SK-N-SH (cell line): ENCODE measurements around the gene MACROD2. TPM values are rescaled to one million over a fixed set of nuclear protein-coding genes. Genes with fewer than 3 reads are reported as not detected.

Experiments used
- CTCF ChIA-PET: fragments of 300-600, 350-600 bp; formaldehyde crosslinking; extraction: SDS; loops from one replicate; lab custom pipeline; 2021; lab: Yijun Ruan, JAX
- POLR2A ChIA-PET: fragments of 350-600 bp; sonication (Branson Sonifier 250); formaldehyde crosslinking; extraction: SDS; loops from one replicate; lab custom pipeline; 2020; ENCODE audit warnings: antibody characterized with exemption, inconsistent platforms; lab: Yijun Ruan, JAX
- DNase-seq: peaks from one replicate; pipeline ENCODE4 v3.0.0; 2012
- H2AFZ ChIP-seq: fragments of 200-600 bp; sonication (generic); 2 replicates; pipeline ENCODE4 v1.8.1; 2016; ENCODE audit warnings: antibody characterized with exemption, mild to moderate bottlenecking, low read depth
- H3F3A ChIP-seq: fragments of 200-600 bp; sonication (generic); replicated peaks from 2 replicates; pipeline ENCODE3; 2016; ENCODE audit warnings: antibody characterized with exemption, mild to moderate bottlenecking; ENCODE audit not compliant: insufficient read depth
- H3K27ac ChIP-seq, 2 experiments: fragments of 200-500 bp in 1 of 2; fragments of 200-600 bp in 1 of 2; sonication (Bioruptor generic) in 1 of 2; sonication (generic), shearing (Covaris generic) in 1 of 2; 2 replicates each; pipeline versions ENCODE4 v1.5.1 to v1.6.1; 2014 to 2016; ENCODE audit warnings: low read depth in 2 of 2, inconsistent platforms in 1 of 2, low read length in 1 of 2, mild to moderate bottlenecking in 1 of 2, mixed read lengths in 1 of 2
- H3K27me3 ChIP-seq: fragments of 200-600 bp; sonication (generic), shearing (Covaris generic); 2 replicates; pipeline ENCODE4 v1.6.1; 2016; ENCODE audit warnings: mixed run types; ENCODE audit not compliant: insufficient read depth
- H3K36me3 ChIP-seq, 2 experiments: fragments of 200-500 bp in 1 of 2; fragments of 200-600 bp in 1 of 2; sonication (Bioruptor generic) in 1 of 2; sonication (generic) in 1 of 2; replicated peaks in 1 of 2; 2 replicates each; pipeline versions ENCODE3 to v1.5.1; 2014 to 2016; ENCODE audit warnings: low read length in 1 of 2, mild to moderate bottlenecking in 1 of 2; ENCODE audit not compliant: insufficient read depth in 2 of 2, control insufficient read depth in 1 of 2
- H3K4me1 ChIP-seq, 2 experiments: fragments of 200-500 bp in 1 of 2; fragments of 200-600 bp in 1 of 2; sonication (Bioruptor generic) in 1 of 2; sonication (generic), shearing (Covaris generic) in 1 of 2; 2 replicates each; pipeline versions ENCODE4 v1.5.1 to v1.6.1; 2014 to 2016; ENCODE audit warnings: low read depth in 1 of 2, low read length in 1 of 2, mixed run types in 1 of 2; ENCODE audit not compliant: insufficient read depth in 2 of 2, control insufficient read depth in 1 of 2
- H3K4me2 ChIP-seq: fragments of 200-600 bp; sonication (generic), shearing (Covaris generic); 2 replicates; pipeline ENCODE4 v1.6.1; 2017; ENCODE audit warnings: mixed run types
- H3K4me3 ChIP-seq, 2 experiments: fragments of 200-500 bp in 1 of 2; fragments of 200-600 bp in 1 of 2; sonication (Bioruptor generic) in 1 of 2; sonication (generic), shearing (Covaris generic) in 1 of 2; 2 replicates each; pipeline versions ENCODE4 v1.5.1 to v1.8.1; 2014 to 2016; ENCODE audit warnings: low read depth in 2 of 2, inconsistent platforms in 1 of 2, low read length in 1 of 2, mild to moderate bottlenecking in 1 of 2, mixed read lengths in 1 of 2, moderate library complexity in 1 of 2
- H3K79me2 ChIP-seq: fragments of 200-600 bp; sonication (generic); 2 replicates; pipeline ENCODE4 v1.8.1; 2017; ENCODE audit warnings: mild to moderate bottlenecking; ENCODE audit not compliant: insufficient read depth
- H3K9ac ChIP-seq: fragments of 200-600 bp; sonication (generic); 2 replicates; pipeline ENCODE4 v1.6.1; 2017; ENCODE audit warnings: mixed run types
- H3K9me2 ChIP-seq: fragments of 200-600 bp; sonication (generic); 2 replicates; pipeline ENCODE4 v1.6.1; 2017; ENCODE audit warnings: mixed run types
- H3K9me3 ChIP-seq: fragments of 200-600 bp; sonication (generic); 2 replicates; pipeline ENCODE4 v1.6.1; 2017; ENCODE audit warnings: mixed run types, mild to moderate bottlenecking, moderate library complexity
- H4K20me1 ChIP-seq: fragments of 200-600 bp; sonication (generic); 2 replicates; pipeline ENCODE4 v1.6.1; 2017; ENCODE audit warnings: mild to moderate bottlenecking, mixed run types; ENCODE audit not compliant: insufficient read depth
- CHD2 ChIP-seq: fragments of 150-350 bp; IDR thresholded peaks from 2 replicates; pipeline ENCODE4 v1.6.1; 2018; ENCODE audit warnings: low read length; ENCODE audit not compliant: partially characterized antibody
- EP300 ChIP-seq, 2 experiments: IDR thresholded peaks; 2 replicates each; pipeline versions ENCODE4 v1.4.0 to v1.6.1; 2012; ENCODE audit warnings: borderline replicate concordance in 1 of 2, low read depth in 1 of 2, low read length in 1 of 2
- EZH2phosphoT487 ChIP-seq: fragments of 200-600 bp; sonication (generic); IDR thresholded peaks from 2 replicates; pipeline ENCODE4 v1.6.1; 2017; ENCODE audit warnings: low read depth, mixed run types, mild to moderate bottlenecking, antibody characterized with exemption, moderate library complexity, borderline replicate concordance
- FOXJ3 ChIP-seq: sonication (generic); formaldehyde crosslinking; IDR thresholded peaks from 2 replicates; pipeline ENCODE4 v1.5.1; 2020; ENCODE audit warnings: mild to moderate bottlenecking, missing genetic modification reagents
- GABPA ChIP-seq: IDR thresholded peaks from 2 replicates; pipeline ENCODE4 v1.4.0; 2012; ENCODE audit warnings: low read depth, mild to moderate bottlenecking
- GATA2 ChIP-seq: sonication (generic); formaldehyde crosslinking; IDR thresholded peaks from 2 replicates; pipeline ENCODE4 v1.5.0; 2020; ENCODE audit warnings: mild to moderate bottlenecking, missing genetic modification reagents
- IRF3 ChIP-seq: fragments of 150-350 bp; IDR thresholded peaks from 2 replicates; pipeline ENCODE4 v1.6.1; 2016; ENCODE audit warnings: mild to moderate bottlenecking, low read depth, low read length
- MAX ChIP-seq: IDR thresholded peaks from 2 replicates; pipeline ENCODE4 v1.4.0; 2012; ENCODE audit warnings: low read depth
- MEF2A ChIP-seq: IDR thresholded peaks from 2 replicates; pipeline ENCODE4 v1.4.0; 2012; ENCODE audit warnings: low read depth, borderline replicate concordance
- MXI1 ChIP-seq: IDR thresholded peaks from 2 replicates; pipeline ENCODE4 v1.6.1; 2012; ENCODE audit warnings: mild to moderate bottlenecking, low read depth, low read length, improper control_type of control experiment
- NFIC ChIP-seq: IDR thresholded peaks from 2 replicates; pipeline ENCODE4 v1.4.0; 2012; ENCODE audit warnings: borderline replicate concordance
- NRF1 ChIP-seq: IDR thresholded peaks from 2 replicates; pipeline ENCODE4 v1.6.1; 2012; ENCODE audit warnings: low read depth, mild to moderate bottlenecking, low read length
- POLR2AphosphoS5 ChIP-seq: IDR thresholded peaks from 2 replicates; pipeline ENCODE4 v1.6.1; 2012; ENCODE audit warnings: low read depth, low read length
- RFX5 ChIP-seq: IDR thresholded peaks from 2 replicates; pipeline ENCODE4 v1.6.1; 2012; ENCODE audit warnings: mild to moderate bottlenecking, improper control_type of control experiment, low read length
- RXRA ChIP-seq: IDR thresholded peaks from 2 replicates; pipeline ENCODE4 v1.4.0; 2012; ENCODE audit warnings: low read depth, mild to moderate bottlenecking, borderline replicate concordance
- SIN3A ChIP-seq: IDR thresholded peaks from 2 replicates; pipeline ENCODE4 v1.6.1; 2012; ENCODE audit warnings: low read depth, mild to moderate bottlenecking, low read length, moderate library complexity, borderline replicate concordance
- SMC3 ChIP-seq: IDR thresholded peaks from 2 replicates; pipeline ENCODE4 v1.6.1; 2012; ENCODE audit warnings: low read depth, low read length, improper control_type of control experiment
- TCF12 ChIP-seq: IDR thresholded peaks from 2 replicates; pipeline ENCODE4 v1.4.0; 2012
- TEAD4 ChIP-seq: IDR thresholded peaks from 2 replicates; pipeline ENCODE4 v1.4.0; 2012; ENCODE audit warnings: mild to moderate bottlenecking, borderline replicate concordance; ENCODE audit not compliant: insufficient read depth
- YY1 ChIP-seq: IDR thresholded peaks from 2 replicates; pipeline ENCODE4 v1.4.0; 2012; ENCODE audit warnings: low read depth, mild to moderate bottlenecking
- ZBTB33 ChIP-seq: IDR thresholded peaks from 2 replicates; pipeline ENCODE4 v1.4.0; 2012; ENCODE audit warnings: low read depth, borderline replicate concordance
- WGBS: methylation state at CpG from one replicate; pipeline ENCODE4 v1.1.6; 2017; ENCODE audit warnings: low lambda C conversion rate; 5-methylcytosine and 5-hydroxymethylcytosine counted together
- polyA plus RNA-seq, 3 experiments: library from polyadenylated mRNA; depleted of rRNA; stranded (reverse); fragments of >200 nt; gene quantifications; 2 replicates each; pipeline ENCODE4 v1.2.3, GENCODE V29; 2012
- TF ChIP-seq, protein P1 (sequence below): fragments of 200-600 bp; sonication (generic); IDR thresholded peaks from 2 replicates; pipeline ENCODE4 v1.6.1; 2017; ENCODE audit warnings: antibody characterized with exemption, mild to moderate bottlenecking, moderate library complexity
- TF ChIP-seq, protein P2 (sequence below): IDR thresholded peaks from 2 replicates; pipeline ENCODE4; 2012

Gene MACROD2
- polyA plus RNA-seq, 1 of the 3 experiments (the other 2 are of a cell fraction), result 0.33 TPM

GRCh38 chr20:15333170-15333569 is 1337.9 kb downstream of the MACROD2 start:
- Histone ChIP-seq H3K79me2 (no peaks in the 10 kb centered on the region), H3K4me2 (no peak overlapping the region), H3K9ac (no peak overlapping the region), H4K20me1 (no peaks in the 10 kb centered on the region), H3K4me3 (no peak overlapping the region), H3K4me1 (no peaks in the 10 kb centered on the region), H3K9me2 (no peaks in the 10 kb centered on the region), H2AFZ (no peak overlapping the region), H3K27me3 (no peaks in the 10 kb centered on the region), H3F3A (no peaks in the 10 kb centered on the region), H3K9me3 (no peaks in the 10 kb centered on the region), H3K36me3 (no peaks in the 10 kb centered on the region), H3K27ac (no peak overlapping the region)
- DNase-seq, result no peak
- TF ChIP-seq FOXJ3 (no peak), GATA2 (CRISPR knock-in tag) (no peak), TCF12 (no peak), TEAD4 (no peak), SIN3A (no peak), RFX5 (no peak), NFIC (no peak), RXRA (no peak), MEF2A (no peak), ZBTB33 (no peak), MXI1 (no peak), POLR2AphosphoS5 (no peak), EP300 (IDR thresholded peaks at IDR 0.05; ENCODE audit: borderline replicate concordance in 1 of 2, low read depth in 1 of 2, low read length in 1 of 2) (no peak)
- TF ChIP-seq, protein P1, sequence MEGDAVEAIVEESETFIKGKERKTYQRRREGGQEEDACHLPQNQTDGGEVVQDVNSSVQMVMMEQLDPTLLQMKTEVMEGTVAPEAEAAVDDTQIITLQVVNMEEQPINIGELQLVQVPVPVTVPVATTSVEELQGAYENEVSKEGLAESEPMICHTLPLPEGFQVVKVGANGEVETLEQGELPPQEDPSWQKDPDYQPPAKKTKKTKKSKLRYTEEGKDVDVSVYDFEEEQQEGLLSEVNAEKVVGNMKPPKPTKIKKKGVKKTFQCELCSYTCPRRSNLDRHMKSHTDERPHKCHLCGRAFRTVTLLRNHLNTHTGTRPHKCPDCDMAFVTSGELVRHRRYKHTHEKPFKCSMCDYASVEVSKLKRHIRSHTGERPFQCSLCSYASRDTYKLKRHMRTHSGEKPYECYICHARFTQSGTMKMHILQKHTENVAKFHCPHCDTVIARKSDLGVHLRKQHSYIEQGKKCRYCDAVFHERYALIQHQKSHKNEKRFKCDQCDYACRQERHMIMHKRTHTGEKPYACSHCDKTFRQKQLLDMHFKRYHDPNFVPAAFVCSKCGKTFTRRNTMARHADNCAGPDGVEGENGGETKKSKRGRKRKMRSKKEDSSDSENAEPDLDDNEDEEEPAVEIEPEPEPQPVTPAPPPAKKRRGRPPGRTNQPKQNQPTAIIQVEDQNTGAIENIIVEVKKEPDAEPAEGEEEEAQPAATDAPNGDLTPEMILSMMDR, result no peak
- ChIA-PET CTCF (no interaction called here), POLR2A (no interaction called here)
- WGBS, result 58% methylated on average over 4 of the region's 4 CpGs

DNA sequence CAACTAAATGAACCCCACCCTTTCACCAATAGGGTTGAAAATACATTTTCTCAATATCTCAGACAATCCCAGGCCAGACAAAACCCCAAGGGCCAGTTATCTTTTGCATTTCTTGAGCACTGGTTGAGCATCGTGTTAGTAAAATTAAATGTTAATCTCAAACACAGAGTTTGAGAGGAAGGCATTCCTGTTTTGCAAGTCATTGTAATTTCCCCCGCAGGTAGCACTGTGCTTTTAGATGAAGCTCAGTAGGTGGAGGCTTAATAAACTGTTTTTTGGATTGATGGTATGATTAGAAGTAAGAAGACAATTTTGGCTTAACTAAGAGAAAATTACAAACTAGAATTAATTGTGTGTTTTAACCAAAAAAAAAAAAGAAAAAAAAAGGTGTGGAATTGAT is 1340.7 kb downstream of the MACROD2 start:
- H3K27ac ChIP-seq, result no peak overlapping the region
- no peaks in the 10 kb centered on the region for H3F3A ChIP-seq
- no peaks in the 10 kb centered on the region for H3K36me3 ChIP-seq
- no peaks in the 10 kb centered on the region for H3K27me3 ChIP-seq
- no peaks in the 10 kb centered on the region for H4K20me1 ChIP-seq
- H3K4me1 ChIP-seq, result no peaks in the 10 kb centered on the region
- H3K9me2 ChIP-seq, result no peaks in the 10 kb centered on the region
- H3K9ac ChIP-seq, result no peak overlapping the region
- POLR2A ChIA-PET, result interaction anchor here (0.6 kb wide), 1 partner anchor 13 kb away, joined by 5 read pairs; no protein-coding TSS in a partner anchor
- H3K9me3 ChIP-seq, result no peaks in the 10 kb centered on the region
- no peak overlapping the region for H2AFZ ChIP-seq
- H3K4me2 ChIP-seq, result no peak overlapping the region
- H3K4me3 ChIP-seq, result no peak overlapping the region
- H3K79me2 ChIP-seq, result no peaks in the 10 kb centered on the region
- CTCF ChIA-PET, result no interaction called here
- DNase-seq, result no peak
- 68% methylated on average over 2 of the region's 2 CpGs for WGBS
- TF ChIP-seq IRF3, result no peak
- TF ChIP-seq GABPA, result no peak
- TF ChIP-seq MXI1, result no peak
- no peak for TF ChIP-seq MAX
- TF ChIP-seq NRF1, result no peak
- TF ChIP-seq SMC3, result no peak
- TF ChIP-seq YY1, result no peak
- TF ChIP-seq CHD2, result no peak
- no peak for TF ChIP-seq MEF2A
- no peak for TF ChIP-seq EZH2phosphoT487
- TF ChIP-seq RFX5, result no peak
- TF ChIP-seq, protein P2, sequence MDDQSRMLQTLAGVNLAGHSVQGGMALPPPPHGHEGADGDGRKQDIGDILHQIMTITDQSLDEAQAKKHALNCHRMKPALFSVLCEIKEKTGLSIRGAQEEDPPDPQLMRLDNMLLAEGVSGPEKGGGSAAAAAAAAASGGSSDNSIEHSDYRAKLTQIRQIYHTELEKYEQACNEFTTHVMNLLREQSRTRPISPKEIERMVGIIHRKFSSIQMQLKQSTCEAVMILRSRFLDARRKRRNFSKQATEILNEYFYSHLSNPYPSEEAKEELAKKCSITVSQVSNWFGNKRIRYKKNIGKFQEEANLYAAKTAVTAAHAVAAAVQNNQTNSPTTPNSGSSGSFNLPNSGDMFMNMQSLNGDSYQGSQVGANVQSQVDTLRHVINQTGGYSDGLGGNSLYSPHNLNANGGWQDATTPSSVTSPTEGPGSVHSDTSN, result no peak
